Testis (tissue), 2 donors: Measurements from ENCODE around the gene MTURN.

Source experiments
- CTCF ChIP-seq, 3 experiments: fragments of 450-650 bp in 2 of 3; fragments of 200-600 bp in 1 of 3; sonication (generic) in 1 of 3; IDR thresholded peaks; one replicate each; pipeline ENCODE4 v1.5.1; 2016 to 2019; ENCODE audit warnings: antibody characterized with exemption in 3 of 3, mild to moderate bottlenecking in 2 of 3, moderate library complexity in 1 of 3
- POLR2A ChIP-seq: fragments of 450-650 bp; IDR thresholded peaks from one replicate; pipeline ENCODE4 v1.6.1; 2017; ENCODE audit warnings: antibody characterized with exemption, mild to moderate bottlenecking, moderate library complexity

- TF ChIP-seq CTCF (IDR thresholded peaks at IDR 0.05) (no peak), POLR2A (no peak)
Observed at GRCh38 chr7:30154111-30154587, 19.4 kb downstream of the MTURN start.
